ENCODE data around the gene NKX3-2. TPM values are rescaled to one million over a fixed set of nuclear protein-coding genes. Genes with fewer than 3 reads are reported as not detected.

NKX3-2 gene
- total and polyA plus RNA-seq, 9 of the 15 experiments (the other 6 are each of a cell fraction or from before 2014, with no cell fraction given): 0.03 to 0.81 (median 0.27) TPM; not detected in 1

- TF ChIP-seq ZNF740 (CRISPR knock-in tag; IDR thresholded peaks at IDR 0.05) (no peak), ZNF740 (tag; IDR thresholded peaks at IDR 0.05) (no peak), SIX5 (IDR thresholded peaks at IDR 0.05; ENCODE audit: borderline replicate concordance in 1 of 2, insufficient read depth in 1 of 2, low read depth in 1 of 2, low read length in 2 of 2) (no peak), FOXM1 (IDR thresholded peaks at IDR 0.05; ENCODE audit: low read depth) (no peak), FOXM1 (CRISPR knock-in tag; IDR thresholded peaks at IDR 0.05; ENCODE audit: low read depth) (no peak), HNRNPK (IDR thresholded peaks at IDR 0.05; ENCODE audit: low read depth, low read length, poor library complexity, severe bottlenecking) (no peak), CGGBP1 (CRISPR knock-in tag; IDR thresholded peaks at IDR 0.05) (no peak), SREBF1 (IDR thresholded peaks at IDR 0.05; ENCODE audit: borderline replicate concordance, low read depth, low read length) (no peak), LARP7 (IDR thresholded peaks at IDR 0.05) (no peak), ASH1L (IDR thresholded peaks at IDR 0.05; ENCODE audit: borderline replicate concordance, low read depth, partially characterized antibody) (no peak), TRIM28 (IDR thresholded peaks at IDR 0.05) (no peak), ZBED1 (IDR thresholded peaks at IDR 0.05) (no peak), CAMTA2 (CRISPR knock-in tag; conservative IDR thresholded peaks at IDR 0.05) (no peak), EP300 (IDR thresholded peaks at IDR 0.05; ENCODE audit: low read length) (no peak), CHAMP1 (IDR thresholded peaks at IDR 0.05) (no peak), PBX2 (CRISPR knock-in tag; IDR thresholded peaks at IDR 0.05; ENCODE audit: low read depth) (no peak), PBX2 (tag; conservative IDR thresholded peaks at IDR 0.05; ENCODE audit: low read depth) (0 out of 2 replicates have a peak, but pooled peaks have one; percentile 10)
- TF ChIP-seq, protein P1, sequence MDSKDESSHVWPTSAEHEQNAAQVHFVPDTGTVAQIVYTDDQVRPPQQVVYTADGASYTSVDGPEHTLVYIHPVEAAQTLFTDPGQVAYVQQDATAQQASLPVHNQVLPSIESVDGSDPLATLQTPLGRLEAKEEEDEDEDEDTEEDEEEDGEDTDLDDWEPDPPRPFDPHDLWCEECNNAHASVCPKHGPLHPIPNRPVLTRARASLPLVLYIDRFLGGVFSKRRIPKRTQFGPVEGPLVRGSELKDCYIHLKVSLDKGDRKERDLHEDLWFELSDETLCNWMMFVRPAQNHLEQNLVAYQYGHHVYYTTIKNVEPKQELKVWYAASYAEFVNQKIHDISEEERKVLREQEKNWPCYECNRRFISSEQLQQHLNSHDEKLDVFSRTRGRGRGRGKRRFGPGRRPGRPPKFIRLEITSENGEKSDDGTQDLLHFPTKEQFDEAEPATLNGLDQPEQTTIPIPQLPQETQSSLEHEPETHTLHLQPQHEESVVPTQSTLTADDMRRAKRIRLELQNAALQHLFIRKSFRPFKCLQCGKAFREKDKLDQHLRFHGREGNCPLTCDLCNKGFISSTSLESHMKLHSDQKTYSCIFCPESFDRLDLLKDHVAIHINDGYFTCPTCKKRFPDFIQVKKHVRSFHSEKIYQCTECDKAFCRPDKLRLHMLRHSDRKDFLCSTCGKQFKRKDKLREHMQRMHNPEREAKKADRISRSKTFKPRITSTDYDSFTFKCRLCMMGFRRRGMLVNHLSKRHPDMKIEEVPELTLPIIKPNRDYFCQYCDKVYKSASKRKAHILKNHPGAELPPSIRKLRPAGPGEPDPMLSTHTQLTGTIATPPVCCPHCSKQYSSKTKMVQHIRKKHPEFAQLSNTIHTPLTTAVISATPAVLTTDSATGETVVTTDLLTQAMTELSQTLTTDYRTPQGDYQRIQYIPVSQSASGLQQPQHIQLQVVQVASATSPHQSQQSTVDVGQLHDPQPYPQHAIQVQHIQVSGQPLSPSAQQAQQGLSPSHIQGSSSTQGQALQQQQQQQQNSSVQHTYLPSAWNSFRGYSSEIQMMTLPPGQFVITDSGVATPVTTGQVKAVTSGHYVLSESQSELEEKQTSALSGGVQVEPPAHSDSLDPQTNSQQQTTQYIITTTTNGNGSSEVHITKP (IDR thresholded peaks at IDR 0.05; ENCODE audit: partially characterized antibody): no peak
These were observed 4.8 kb upstream of the NKX3-2 start (continued) for GRCh38 chr4:13548984-13549546.
